ENCODE data around the gene PCMT1.
"Not testable (repeated sequence)": the region's sequence is repeated elsewhere in the genome, so short reads cannot be mapped to it uniquely, and the experiment has no call there.

Gene PCMT1

GRCh38 chr6:149821492-149821891 lies 72.0 kb downstream of the PCMT1 start:
- DNase-seq: no peak

GRCh38 chr6:149823013-149823412 lies 73.5 kb downstream of the PCMT1 start:
- no peak for DNase-seq

GRCh38 chr6:149825292-149825691 lies 75.8 kb downstream of the PCMT1 start:
- no peak for DNase-seq

GRCh38 chr6:149830731-149831307 lies 81.3 kb downstream of the PCMT1 start:
- peak; percentile 56 for DNase-seq

GRCh38 chr6:149831308-149831820 lies 81.8 kb downstream of the PCMT1 start:
- DNase-seq: no peak

- DNase-seq: no peak
Measured at GRCh38 chr6:149833651-149834050, 84.1 kb downstream of the PCMT1 start.

- DNase-seq: peak; percentile 65
Measured at GRCh38 chr6:149834513-149835481, 85.3 kb downstream of the PCMT1 start.

- peak; percentile 67 for DNase-seq
Measured at GRCh38 chr6:149840345-149841075, 91.0 kb downstream of the PCMT1 start.

- no peak for DNase-seq
Measured at GRCh38 chr6:149842331-149842730, 92.8 kb downstream of the PCMT1 start.

GRCh38 chr6:149843051-149843633 lies 93.6 kb downstream of the PCMT1 start:
- DNase-seq: no peak

- DNase-seq: peak; percentile 48
Measured at GRCh38 chr6:149844036-149844435, 94.5 kb downstream of the PCMT1 start.

GRCh38 chr6:149844480-149844879 lies 94.9 kb downstream of the PCMT1 start:
- DNase-seq: no peak

GRCh38 chr6:149845549-149845948 lies 96.0 kb downstream of the PCMT1 start:
- no peak for DNase-seq

- peak; percentile 90 for DNase-seq
Measured at GRCh38 chr6:149846321-149846720, 96.8 kb downstream of the PCMT1 start.

- no peak for DNase-seq
Measured at GRCh38 chr6:149847939-149848267, 98.4 kb downstream of the PCMT1 start.

GRCh38 chr6:149848343-149848742 lies 98.8 kb downstream of the PCMT1 start:
- not testable (repeated sequence) for DNase-seq

- peak; percentile 64 for DNase-seq
Measured at GRCh38 chr6:149851461-149852110, 102.0 kb downstream of the PCMT1 start.

GRCh38 chr6:149852180-149852579 lies 102.6 kb downstream of the PCMT1 start:
- no peak for DNase-seq

GRCh38 chr6:149852881-149853280 lies 103.3 kb downstream of the PCMT1 start:
- DNase-seq: no peak

GRCh38 chr6:149854017-149854416 lies 104.5 kb downstream of the PCMT1 start:
- not testable (repeated sequence) for DNase-seq

- DNase-seq: no peak
Measured at GRCh38 chr6:149854532-149854931, 105.0 kb downstream of the PCMT1 start.

- peak; percentile 91 for DNase-seq
Measured at GRCh38 chr6:149855040-149855654, 105.6 kb downstream of the PCMT1 start.

All from fibroblast of skin of abdomen (primary cell).